OCI-LY7 (cell line): ENCODE measurements around the gene ITGB3. TPM values are rescaled to one million over a fixed set of nuclear protein-coding genes. Genes with fewer than 3 reads are reported as not detected.
"Not testable (repeated sequence)": the region's sequence is repeated elsewhere in the genome, so short reads cannot be mapped to it uniquely, and the experiment has no call there.

Experiments
- BruUV-seq: library from RNA; stranded (reverse); fragments of 400-500 nt; replicated peaks from 2 replicates; lab custom pipeline; 2021; lab: Mats Ljungman, UMichigan
- CTCF ChIA-PET: fragments of 300-600 bp; sonication (Branson Sonifier 250); formaldehyde crosslinking; loops from one replicate; lab custom pipeline; 2022; ENCODE audit warnings: antibody characterized with exemption; ENCODE audit not compliant: unreplicated experiment; lab: Charles Lee
- POLR2A ChIA-PET: fragments of 300-600 bp; sonication (Branson Sonifier 250); formaldehyde crosslinking; loops from one replicate; lab custom pipeline; 2022; ENCODE audit warnings: antibody characterized with exemption; lab: Charles Lee
- DNase-seq: peaks from one replicate; pipeline ENCODE4 v3.0.0-alpha.2; 2015; ENCODE audit warnings: low spot score
- H2AFZ ChIP-seq: fragments of 200-600 bp; sonication (generic), shearing (Covaris generic); 2 replicates; pipeline ENCODE4 v1.6.1; 2014; ENCODE audit warnings: mild to moderate bottlenecking, antibody characterized with exemption, low read length, moderate library complexity
- H3K27ac ChIP-seq: fragments of 200-600 bp; sonication (generic); 2 replicates; pipeline ENCODE4 v1.5.1; 2014; ENCODE audit warnings: mixed run types, low read depth, mild to moderate bottlenecking, moderate library complexity, low read length, inconsistent platforms; ENCODE audit not compliant: poor library complexity, severe bottlenecking
- H3K36me3 ChIP-seq: fragments of 200-600 bp; sonication (generic); 2 replicates; pipeline ENCODE4 v1.6.1; 2014; ENCODE audit warnings: mild to moderate bottlenecking, antibody characterized with exemption, low read length, moderate library complexity, mixed read lengths; ENCODE audit not compliant: insufficient read depth
- H3K4me1 ChIP-seq: fragments of 200-600 bp; sonication (generic); 2 replicates; pipeline ENCODE4 v1.5.1; 2014; ENCODE audit warnings: mild to moderate bottlenecking, low read length; ENCODE audit not compliant: insufficient read depth, poor library complexity, severe bottlenecking
- H3K4me2 ChIP-seq: fragments of 200-600 bp; sonication (generic); 2 replicates; pipeline ENCODE4 v1.6.1; 2014; ENCODE audit warnings: mild to moderate bottlenecking, low read length
- H3K4me3 ChIP-seq: fragments of 200-600 bp; sonication (generic); 2 replicates; pipeline ENCODE4 v1.5.1; 2014; ENCODE audit warnings: mild to moderate bottlenecking, low read depth, low read length; ENCODE audit not compliant: poor library complexity, severe bottlenecking
- H3K79me2 ChIP-seq: fragments of 200-600 bp; sonication (generic); 2 replicates; pipeline ENCODE4 v1.6.1; 2016; ENCODE audit warnings: low read depth, mild to moderate bottlenecking, low read length, moderate library complexity, mixed read lengths; ENCODE audit not compliant: insufficient read depth
- H3K9me2 ChIP-seq: fragments of 200-600 bp; sonication (generic); 2 replicates; pipeline ENCODE4 v1.6.1; 2016; ENCODE audit warnings: mild to moderate bottlenecking, low read length, mixed read lengths; ENCODE audit not compliant: insufficient read depth
- H3K9me3 ChIP-seq: fragments of 200-600 bp; sonication (generic); 2 replicates; pipeline ENCODE4 v1.6.1; 2014; ENCODE audit warnings: mild to moderate bottlenecking, mixed run types, low read length, mixed read lengths
- H4K20me1 ChIP-seq: fragments of 200-600 bp; sonication (generic); 2 replicates; pipeline ENCODE4 v1.6.1; 2014; ENCODE audit warnings: mild to moderate bottlenecking, antibody characterized with exemption, low read length, moderate library complexity, mixed read lengths; ENCODE audit not compliant: insufficient read depth
- EZH2phosphoT487 ChIP-seq: fragments of 200-600 bp; sonication (generic); IDR thresholded peaks from 2 replicates; pipeline ENCODE4 v1.6.1; 2018; ENCODE audit warnings: low read depth, borderline replicate concordance, mild to moderate bottlenecking, mixed run types, antibody characterized with exemption, low read length, moderate library complexity, mixed read lengths
- intact Hi-C: fragments of 100-400 bp; cut with micrococcal nuclease; formaldehyde crosslinking; loops from one replicate; pipeline ENCODE4 v1.10.0; 2022; ENCODE audit not compliant: unreplicated experiment
- total RNA-seq, 2 experiments: library from RNA; depleted of rRNA in 1 of 2; stranded (reverse); fragments of >200 nt in 1 of 2; shearing (Covaris generic) in 1 of 2; gene quantifications; 2 replicates each; pipeline ENCODE4 v1.2.3, GENCODE V29; 2014 to 2022
- TF ChIP-seq, protein P1 (sequence below): fragments of 200-600 bp; sonication (generic); conservative IDR thresholded peaks from 2 replicates; pipeline ENCODE4 v1.5.1; 2014; ENCODE audit warnings: mild to moderate bottlenecking, antibody characterized with exemption, low read length, moderate library complexity, mixed read lengths

ITGB3 gene
- total RNA-seq, 2 experiments from 2014 or later, result not detected

DNA sequence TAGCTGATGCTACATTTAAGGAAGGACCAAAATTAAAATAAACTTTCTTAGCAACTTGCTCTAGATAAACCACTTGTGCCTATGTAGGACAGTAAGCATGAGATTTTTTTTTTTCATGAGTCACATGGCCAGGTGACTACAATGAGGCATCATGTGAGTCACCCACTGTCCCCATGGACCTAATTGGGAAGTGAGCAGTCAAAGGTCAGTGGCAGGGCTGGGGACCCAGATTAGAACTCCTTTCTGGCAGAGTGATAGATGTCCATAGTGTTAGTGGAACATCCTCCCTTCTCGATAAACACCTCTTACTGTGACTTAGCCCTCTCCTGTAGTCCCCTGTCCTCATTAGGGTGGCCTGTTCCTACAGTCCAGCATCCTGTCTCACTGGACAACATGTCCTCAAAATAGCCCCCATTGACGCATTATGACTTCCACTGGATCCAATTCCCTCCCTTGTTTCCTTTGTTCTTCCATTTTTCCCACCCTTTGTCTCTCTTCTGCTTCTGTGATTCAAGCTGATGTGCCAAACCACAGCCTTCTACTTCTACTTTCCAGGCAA is 12.4 kb downstream of the ITGB3 start:
- DNase-seq, result no peak
- H3K4me1 ChIP-seq, result no peaks in the 10 kb centered on the region
- H4K20me1 ChIP-seq, result no peaks in the 10 kb centered on the region
- CTCF ChIA-PET, result no interaction called here
- intact Hi-C loops, result no loop called here
- TF ChIP-seq EZH2phosphoT487, result no peak
- no TSS peak for BruUV-seq
- H2AFZ ChIP-seq, result no peak overlapping the region
- no peaks in the 10 kb centered on the region for H3K79me2 ChIP-seq
- H3K27ac ChIP-seq, result no peak overlapping the region
- H3K9me3 ChIP-seq, result 0 out of 2 replicates have a peak, but pooled peaks cover 9% of the 10 kb centered on the region
- POLR2A ChIA-PET, result no interaction called here
- no peak overlapping the region for H3K4me2 ChIP-seq
- no peak overlapping the region for H3K4me3 ChIP-seq
- no peaks in the 10 kb centered on the region for H3K9me2 ChIP-seq
- H3K36me3 ChIP-seq, result no peaks in the 10 kb centered on the region

DNA sequence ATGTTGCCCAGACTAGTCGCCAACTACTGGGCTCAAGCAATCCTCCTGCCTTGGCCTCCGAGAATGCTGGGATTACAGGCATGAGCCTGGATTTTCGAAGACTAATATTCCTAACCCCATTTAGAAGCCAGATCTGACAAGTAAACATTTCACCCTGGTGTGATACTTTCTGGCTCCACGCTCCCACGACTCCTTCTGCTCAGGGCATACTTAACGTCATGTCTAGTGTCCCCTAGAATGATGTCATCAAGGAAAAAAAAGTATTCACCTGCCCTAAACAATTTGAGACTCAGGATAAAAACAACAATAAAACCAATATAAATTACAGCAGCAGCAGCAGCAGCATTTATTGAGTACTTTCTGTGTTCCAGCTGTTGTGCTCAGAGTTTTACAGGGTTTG is 13.2 kb downstream of the ITGB3 start:
- H3K4me2 ChIP-seq, result no peak overlapping the region
- H3K9me3 ChIP-seq, result 0 out of 2 replicates have a peak, but pooled peaks cover 9% of the 10 kb centered on the region
- intact Hi-C loops, result no loop called here
- BruUV-seq, result no TSS peak
- no peaks in the 10 kb centered on the region for H3K36me3 ChIP-seq
- H3K4me1 ChIP-seq, result no peaks in the 10 kb centered on the region
- TF ChIP-seq, protein P1, sequence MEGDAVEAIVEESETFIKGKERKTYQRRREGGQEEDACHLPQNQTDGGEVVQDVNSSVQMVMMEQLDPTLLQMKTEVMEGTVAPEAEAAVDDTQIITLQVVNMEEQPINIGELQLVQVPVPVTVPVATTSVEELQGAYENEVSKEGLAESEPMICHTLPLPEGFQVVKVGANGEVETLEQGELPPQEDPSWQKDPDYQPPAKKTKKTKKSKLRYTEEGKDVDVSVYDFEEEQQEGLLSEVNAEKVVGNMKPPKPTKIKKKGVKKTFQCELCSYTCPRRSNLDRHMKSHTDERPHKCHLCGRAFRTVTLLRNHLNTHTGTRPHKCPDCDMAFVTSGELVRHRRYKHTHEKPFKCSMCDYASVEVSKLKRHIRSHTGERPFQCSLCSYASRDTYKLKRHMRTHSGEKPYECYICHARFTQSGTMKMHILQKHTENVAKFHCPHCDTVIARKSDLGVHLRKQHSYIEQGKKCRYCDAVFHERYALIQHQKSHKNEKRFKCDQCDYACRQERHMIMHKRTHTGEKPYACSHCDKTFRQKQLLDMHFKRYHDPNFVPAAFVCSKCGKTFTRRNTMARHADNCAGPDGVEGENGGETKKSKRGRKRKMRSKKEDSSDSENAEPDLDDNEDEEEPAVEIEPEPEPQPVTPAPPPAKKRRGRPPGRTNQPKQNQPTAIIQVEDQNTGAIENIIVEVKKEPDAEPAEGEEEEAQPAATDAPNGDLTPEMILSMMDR, result no peak
- TF ChIP-seq EZH2phosphoT487, result no peak
- no peaks in the 10 kb centered on the region for H4K20me1 ChIP-seq
- CTCF ChIA-PET, result no interaction called here
- H3K4me3 ChIP-seq, result no peak overlapping the region
- H2AFZ ChIP-seq, result no peak overlapping the region
- no peak overlapping the region for H3K27ac ChIP-seq
- DNase-seq, result no peak
- no peaks in the 10 kb centered on the region for H3K9me2 ChIP-seq
- POLR2A ChIA-PET, result no interaction called here
- H3K79me2 ChIP-seq, result no peaks in the 10 kb centered on the region

DNA sequence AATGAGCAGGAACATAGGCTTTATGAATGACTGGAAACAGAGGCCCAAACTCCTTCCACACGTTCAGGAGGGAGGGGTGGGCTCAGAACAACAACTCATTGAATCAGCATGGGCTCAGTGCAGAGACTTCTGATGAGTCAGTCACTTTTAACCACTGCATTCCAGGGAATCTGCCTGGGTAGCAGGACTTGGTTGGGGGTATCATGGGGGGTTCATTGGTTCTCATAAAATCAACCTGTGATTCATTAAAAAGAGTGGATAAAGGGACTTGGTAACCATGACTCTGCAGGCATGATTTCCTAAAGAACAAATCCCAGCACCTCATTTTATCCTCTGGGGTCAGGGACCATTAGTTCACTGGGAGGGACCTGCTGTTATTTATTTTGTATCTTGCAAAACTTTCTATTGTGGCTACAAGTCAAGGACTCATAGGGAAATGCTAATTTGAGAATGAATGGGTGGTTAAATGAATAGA is 13.8 kb downstream of the ITGB3 start:
- no peak for TF ChIP-seq EZH2phosphoT487
- TF ChIP-seq, protein P1, result no peak
- no peak overlapping the region for H3K4me2 ChIP-seq
- H3K27ac ChIP-seq, result no peak overlapping the region
- H3K9me3 ChIP-seq, result 0 out of 2 replicates have a peak, but pooled peaks cover 9% of the 10 kb centered on the region
- H3K79me2 ChIP-seq, result no peaks in the 10 kb centered on the region
- no peak overlapping the region for H3K4me3 ChIP-seq
- H3K36me3 ChIP-seq, result no peaks in the 10 kb centered on the region
- no TSS peak for BruUV-seq
- no peaks in the 10 kb centered on the region for H3K4me1 ChIP-seq
- H4K20me1 ChIP-seq, result no peaks in the 10 kb centered on the region
- no peak for DNase-seq
- no peak overlapping the region for H2AFZ ChIP-seq
- intact Hi-C loops, result no loop called here
- POLR2A ChIA-PET, result no interaction called here
- CTCF ChIA-PET, result no interaction called here
- H3K9me2 ChIP-seq, result no peaks in the 10 kb centered on the region

DNA sequence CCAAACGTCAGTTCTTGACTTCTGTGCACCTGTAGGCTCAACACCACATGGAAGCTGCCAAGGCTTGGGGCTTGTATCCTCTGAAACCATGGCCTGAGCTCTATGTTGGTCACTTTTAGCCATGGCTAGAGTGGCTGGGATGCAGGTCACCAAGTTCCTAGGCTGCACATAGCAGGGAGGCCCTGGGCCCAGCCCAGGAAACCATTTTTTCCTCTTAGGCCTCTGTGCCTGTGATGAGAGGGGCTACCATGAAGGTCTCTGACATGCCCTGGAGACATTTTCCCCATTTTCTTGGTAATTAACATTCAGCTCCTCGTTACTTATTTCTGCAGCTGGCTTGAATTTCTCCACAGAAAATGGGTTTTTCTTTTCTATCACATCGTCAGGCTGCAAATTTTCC is 15.3 kb downstream of the ITGB3 start:
- H3K9me3 ChIP-seq, H3K79me2 ChIP-seq, intact Hi-C loops, H3K4me1 ChIP-seq, H3K9me2 ChIP-seq, DNase-seq, H3K4me2 ChIP-seq, H4K20me1 ChIP-seq, H2AFZ ChIP-seq, H3K27ac ChIP-seq, CTCF ChIA-PET, BruUV-seq, H3K4me3 ChIP-seq, POLR2A ChIA-PET, H3K36me3 ChIP-seq: not testable (repeated sequence)

DNA sequence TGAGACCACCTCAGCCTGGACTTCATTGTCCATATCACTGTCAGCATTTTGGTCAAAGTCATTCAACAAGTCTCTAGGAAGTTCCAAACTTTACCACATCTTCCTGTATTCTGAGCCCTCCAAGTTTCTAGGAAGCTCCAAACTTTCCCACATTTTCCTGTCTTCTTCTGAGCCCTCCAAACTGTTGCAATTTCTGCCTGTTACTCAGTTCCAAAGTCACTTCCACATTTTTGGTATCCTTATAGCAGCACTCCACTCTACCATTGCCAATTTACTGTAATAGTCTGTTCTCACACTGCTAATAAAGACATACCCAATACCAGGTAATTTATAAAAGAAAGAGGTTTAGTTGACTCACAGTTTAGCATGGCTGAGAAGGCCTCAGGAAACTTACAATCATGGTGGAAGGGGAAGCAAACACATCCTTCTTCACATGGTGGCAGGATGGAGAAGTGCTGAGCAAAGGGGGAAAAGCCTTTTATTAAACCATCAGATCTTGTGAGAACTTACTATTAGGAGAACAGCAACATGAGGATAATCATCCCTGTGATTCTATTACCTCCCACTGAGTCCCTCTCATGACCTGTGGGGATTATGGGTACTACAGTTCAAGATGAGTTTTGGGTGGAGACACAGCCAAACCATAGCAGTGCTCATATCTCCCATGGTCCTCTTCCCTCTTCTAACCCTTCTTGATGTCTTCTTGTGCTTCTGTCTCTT is 16.1 kb downstream of the ITGB3 start:
- intact Hi-C loops, H3K36me3 ChIP-seq, H2AFZ ChIP-seq, H3K4me2 ChIP-seq, CTCF ChIA-PET, H3K4me3 ChIP-seq, H4K20me1 ChIP-seq, H3K4me1 ChIP-seq, H3K79me2 ChIP-seq, H3K9me2 ChIP-seq, H3K9me3 ChIP-seq, POLR2A ChIA-PET, DNase-seq, BruUV-seq, H3K27ac ChIP-seq: not testable (repeated sequence)
